Tibial artery (tissue), 4 donors: ENCODE data around the gene LRRC7.

Source experiments
- DNase-seq, 2 donors: peaks; one replicate each; pipeline ENCODE4 v3.0.0-alpha.2; 2019
- H3K27ac ChIP-seq, 2 donors: fragments of 200-600 bp; sonication (generic) in 1 of 2; 1 replicate in 1 of 2; 2 replicates in 1 of 2; pipeline ENCODE4 v1.5.1; 2018 to 2019; ENCODE audit warnings: mild to moderate bottlenecking in 1 of 2
- H3K27me3 ChIP-seq, 2 donors: fragments of 200-600 bp; sonication (generic) in 1 of 2; one replicate each; pipeline versions ENCODE4 v1.5.1 to v1.6.0; 2016 to 2019
- H3K36me3 ChIP-seq, 3 donors: fragments of 200-600 bp; sonication (generic) in 2 of 3; one replicate each; pipeline ENCODE4 v1.5.1; 2016 to 2019; ENCODE audit warnings: mild to moderate bottlenecking in 2 of 3
- H3K4me1 ChIP-seq, 4 donors: fragments of 200-600 bp; sonication (generic) in 2 of 4; 1 replicate in 3 of 4; 2 replicates in 1 of 4; pipeline ENCODE4 v1.5.1; 2016 to 2019
- H3K4me3 ChIP-seq, 2 donors: fragments of 200-600 bp; sonication (generic) in 1 of 2; 1 replicate in 1 of 2; 2 replicates in 1 of 2; pipeline ENCODE4 v1.5.1; 2018 to 2019; ENCODE audit warnings: mild to moderate bottlenecking in 2 of 2
- H3K9me3 ChIP-seq, 3 donors: fragments of 200-600 bp; sonication (generic) in 1 of 3; one replicate each; pipeline ENCODE4 v1.5.1; 2016 to 2019
- intact Hi-C: fragments of 100-400 bp; cut with DNase I; formaldehyde crosslinking; loops from one replicate; pipeline ENCODE4 v1.15.0; 2023; ENCODE audit warnings: low total_unique reads
- TF ChIP-seq, protein P1 (sequence below), 2 experiments: fragments of 200-600 bp in 1 of 2; fragments of 450-650 bp in 1 of 2; IDR thresholded peaks; one replicate each; pipeline ENCODE4 v1.5.1; 2017 to 2019; ENCODE audit warnings: antibody characterized with exemption in 2 of 2, mild to moderate bottlenecking in 1 of 2, moderate library complexity in 1 of 2

The LRRC7 gene

DNA sequence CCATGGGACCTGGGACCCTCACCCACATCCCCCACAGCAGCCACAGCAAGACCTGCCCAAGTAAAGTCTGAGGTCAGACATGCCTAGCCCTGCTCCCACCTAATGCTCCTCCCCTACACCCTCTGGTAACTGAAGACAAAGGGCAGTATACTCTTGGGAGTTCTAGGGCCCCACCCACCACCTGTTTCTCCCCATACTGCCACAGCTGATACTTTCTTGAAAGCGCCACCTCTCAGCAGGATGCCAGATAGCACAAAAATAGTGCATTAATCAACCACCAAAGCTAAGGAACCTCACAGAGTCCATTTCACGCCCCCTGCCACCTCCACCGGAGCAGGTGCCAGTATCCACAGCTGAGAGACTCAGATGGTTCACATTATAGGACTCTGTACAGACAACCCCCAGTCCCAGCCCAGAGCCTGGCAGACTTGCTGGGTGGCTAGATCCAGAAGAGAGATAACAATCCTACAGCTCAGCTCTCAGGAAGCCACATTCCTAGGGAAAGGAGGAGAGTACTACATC is 399.6 kb downstream of the LRRC7 start:
- no peak for DNase-seq
- no peaks in the 10 kb centered on the region for H3K4me1 ChIP-seq
- intact Hi-C loops: no loop called here
- H3K27ac ChIP-seq: no peak overlapping the region
- no peaks in the 10 kb centered on the region for H3K36me3 ChIP-seq
- no peak overlapping the region for H3K4me3 ChIP-seq
- H3K9me3 ChIP-seq: peaks cover 0 to 10% (median 10%) of the 10 kb centered on the region in 3 donors
- no peaks in the 10 kb centered on the region for H3K27me3 ChIP-seq
- TF ChIP-seq, protein P1, sequence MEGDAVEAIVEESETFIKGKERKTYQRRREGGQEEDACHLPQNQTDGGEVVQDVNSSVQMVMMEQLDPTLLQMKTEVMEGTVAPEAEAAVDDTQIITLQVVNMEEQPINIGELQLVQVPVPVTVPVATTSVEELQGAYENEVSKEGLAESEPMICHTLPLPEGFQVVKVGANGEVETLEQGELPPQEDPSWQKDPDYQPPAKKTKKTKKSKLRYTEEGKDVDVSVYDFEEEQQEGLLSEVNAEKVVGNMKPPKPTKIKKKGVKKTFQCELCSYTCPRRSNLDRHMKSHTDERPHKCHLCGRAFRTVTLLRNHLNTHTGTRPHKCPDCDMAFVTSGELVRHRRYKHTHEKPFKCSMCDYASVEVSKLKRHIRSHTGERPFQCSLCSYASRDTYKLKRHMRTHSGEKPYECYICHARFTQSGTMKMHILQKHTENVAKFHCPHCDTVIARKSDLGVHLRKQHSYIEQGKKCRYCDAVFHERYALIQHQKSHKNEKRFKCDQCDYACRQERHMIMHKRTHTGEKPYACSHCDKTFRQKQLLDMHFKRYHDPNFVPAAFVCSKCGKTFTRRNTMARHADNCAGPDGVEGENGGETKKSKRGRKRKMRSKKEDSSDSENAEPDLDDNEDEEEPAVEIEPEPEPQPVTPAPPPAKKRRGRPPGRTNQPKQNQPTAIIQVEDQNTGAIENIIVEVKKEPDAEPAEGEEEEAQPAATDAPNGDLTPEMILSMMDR (IDR thresholded peaks at IDR 0.05): no peak

DNA sequence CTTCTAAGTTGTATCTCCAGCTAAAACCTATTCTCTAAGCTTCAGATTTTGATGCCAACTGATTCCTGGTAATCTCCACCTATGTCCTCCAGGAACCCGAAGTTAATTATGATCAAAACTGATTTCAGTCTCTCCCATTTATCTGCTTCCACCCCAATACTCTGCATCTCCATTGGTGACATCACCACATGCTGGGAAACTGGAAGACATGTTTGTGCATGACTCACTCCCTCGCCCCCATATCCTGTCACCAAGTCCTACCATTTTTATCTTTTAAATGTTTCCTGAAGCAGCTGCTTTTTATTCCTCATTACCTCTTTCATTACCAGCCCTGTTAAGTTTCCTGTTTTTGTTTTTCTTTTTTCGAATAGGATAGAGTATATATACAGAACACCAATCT is 409.2 kb downstream of the LRRC7 start:
- Histone ChIP-seq H3K4me3 (no peak overlapping the region), H3K36me3 (no peaks in the 10 kb centered on the region), H3K9me3 (no peaks in the 10 kb centered on the region), H3K27ac (no peak overlapping the region), H3K4me1 (no peaks in the 10 kb centered on the region), H3K27me3 (no peaks in the 10 kb centered on the region)
- TF ChIP-seq, protein P1 (IDR thresholded peaks at IDR 0.05): no peak
- DNase-seq: no peak
- intact Hi-C loops: no loop called here

DNA sequence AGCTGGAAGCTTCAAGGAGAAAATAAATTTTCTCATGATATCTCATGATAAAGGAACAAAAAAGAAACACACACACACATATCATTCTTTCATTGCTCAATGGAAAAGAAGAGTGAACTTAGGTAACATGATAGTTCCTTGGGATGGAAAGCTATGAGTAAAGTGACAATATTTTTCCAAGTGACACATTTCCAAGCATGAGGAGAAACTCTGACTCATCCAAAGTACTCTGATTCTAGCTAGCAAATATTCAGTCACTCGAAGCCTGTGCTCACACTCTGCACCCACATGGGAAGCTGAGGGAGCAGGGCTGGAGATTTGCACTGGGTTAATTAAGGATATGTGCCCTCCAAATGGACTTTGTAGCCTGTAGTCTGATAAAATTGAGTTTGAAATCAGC is 415.3 kb downstream of the LRRC7 start:
- intact Hi-C loops: no loop called here
- H3K9me3 ChIP-seq: no peaks in the 10 kb centered on the region
- H3K27me3 ChIP-seq: no peaks in the 10 kb centered on the region
- DNase-seq: no peak
- TF ChIP-seq, protein P1 (IDR thresholded peaks at IDR 0.05): no peak
- no peak overlapping the region for H3K27ac ChIP-seq
- no peak overlapping the region for H3K4me3 ChIP-seq
- H3K4me1 ChIP-seq: peaks cover 0 to 12% (median 5%) of the 10 kb centered on the region in 4 donors
- no peaks in the 10 kb centered on the region for H3K36me3 ChIP-seq

DNA sequence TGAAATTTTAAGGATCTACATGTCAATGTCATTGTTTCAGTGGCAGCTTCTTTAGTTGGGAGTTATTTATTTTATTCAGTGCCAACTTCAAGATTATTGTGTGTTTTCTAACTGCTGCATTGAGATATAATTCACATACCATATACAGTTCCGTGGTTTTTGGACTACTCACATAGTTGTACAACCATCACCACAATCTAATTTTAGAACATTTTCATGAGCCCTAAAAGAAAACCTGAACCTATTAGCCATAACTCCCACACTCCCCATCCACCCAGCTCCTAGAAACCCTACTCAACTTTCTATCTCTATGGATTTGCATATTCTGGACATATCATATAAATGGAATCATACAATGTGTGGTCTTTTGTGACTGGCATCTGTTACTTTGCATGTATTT is 417.7 kb downstream of the LRRC7 start:
- intact Hi-C loops: no loop called here
- TF ChIP-seq, protein P1 (IDR thresholded peaks at IDR 0.05): no peak

DNA sequence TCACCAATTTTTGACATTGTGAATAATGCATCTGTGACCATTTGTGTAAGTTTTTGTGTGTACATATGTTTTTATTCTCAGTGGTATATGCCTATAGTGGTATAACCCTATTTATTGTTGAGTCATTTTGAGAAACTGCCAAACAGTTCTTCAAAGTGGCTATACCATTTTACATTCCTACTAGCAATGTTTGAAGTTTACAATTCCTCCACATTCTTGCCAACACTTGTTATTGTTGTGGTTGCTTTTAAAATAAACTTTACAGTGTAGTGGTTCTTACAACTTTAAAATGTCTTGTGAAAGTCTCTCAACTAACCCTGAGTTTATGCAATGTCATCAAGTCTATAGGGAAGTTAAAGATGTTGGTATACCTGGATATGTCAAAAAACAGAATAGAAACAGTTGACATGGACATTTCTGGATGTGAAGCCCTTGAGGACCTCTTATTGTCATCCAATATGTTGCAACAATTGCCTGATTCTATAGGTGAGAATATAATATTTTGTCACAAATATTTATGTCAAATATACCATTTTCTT is 418.2 kb downstream of the LRRC7 start:
- intact Hi-C loops: no loop called here
- TF ChIP-seq, protein P1 (IDR thresholded peaks at IDR 0.05): no peak
- no peak overlapping the region for H3K27ac ChIP-seq

More for the DNA sequence above, 417.7 kb downstream of the LRRC7 start:
- Histone ChIP-seq H3K27ac (no peak overlapping the region), H3K4me1 (peaks cover 0 to 12% (median 5%) of the 10 kb centered on the region in 4 donors), H3K4me3 (no peak overlapping the region), H3K36me3 (no peaks in the 10 kb centered on the region), H3K27me3 (no peaks in the 10 kb centered on the region), H3K9me3 (no peaks in the 10 kb centered on the region)
- DNase-seq: no peak

More for the DNA sequence above, 418.2 kb downstream of the LRRC7 start:
- DNase-seq: no peak
- Histone ChIP-seq H3K4me1 (peaks cover 0 to 14% (median 5%) of the 10 kb centered on the region in 4 donors), H3K27me3 (no peaks in the 10 kb centered on the region), H3K36me3 (no peaks in the 10 kb centered on the region), H3K4me3 (no peak overlapping the region), H3K9me3 (no peaks in the 10 kb centered on the region)
